ENCODE measurements around the gene PAQR5. TPM values are rescaled to one million over a fixed set of nuclear protein-coding genes. Genes with fewer than 3 reads are reported as not detected.

Gene PAQR5
- total RNA-seq, 1 donor = 1.1 TPM

DNA sequence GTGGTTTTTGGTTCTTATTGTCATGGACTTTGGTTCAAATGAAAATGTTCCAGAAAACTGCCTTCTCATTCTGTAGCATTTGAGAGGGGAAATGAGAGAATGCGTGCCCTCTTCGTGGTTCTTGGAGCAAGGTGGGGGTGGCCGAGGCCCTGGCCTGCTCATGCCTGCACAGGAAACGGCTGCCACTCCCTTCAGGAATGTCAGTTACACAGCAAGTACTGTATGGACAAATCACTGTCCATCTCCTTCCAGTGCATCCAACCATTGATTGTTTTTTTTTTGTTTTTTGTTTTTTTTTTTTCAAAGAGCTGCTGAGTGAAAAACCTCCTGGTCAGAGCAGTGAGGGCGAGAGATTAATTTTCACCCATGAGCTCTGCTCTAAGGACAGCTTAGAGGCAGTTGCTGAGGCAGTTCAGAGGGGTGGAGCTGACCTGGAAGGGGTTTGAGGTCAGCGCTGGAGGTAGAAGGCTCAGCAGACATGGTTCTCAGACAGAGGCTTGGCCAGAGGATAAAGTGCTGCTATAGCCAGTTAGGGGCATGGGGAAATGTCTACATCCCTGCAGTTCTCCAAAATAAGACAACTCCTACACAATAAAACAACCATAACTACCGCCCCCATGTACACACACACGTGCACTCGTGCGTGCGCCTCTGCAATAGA lies 95.2 kb downstream of the PAQR5 start:
- Histone ChIP-seq H3K36me3 (ENCODE audit: insufficient read depth, low read length) (no peaks in the 10 kb centered on the region), H3K4me1 (ENCODE audit: insufficient read depth, low read length) (peaks cover 17% of the 10 kb centered on the region), H3K4me3 (ENCODE audit: insufficient read depth, low read length) (peak overlapping the region; percentile 29), H3K27me3 (ENCODE audit: insufficient read depth, low read length) (no peaks in the 10 kb centered on the region), H3K9me3 (ENCODE audit: low read depth, low read length) (no peaks in the 10 kb centered on the region), H3K79me2 (ENCODE audit: insufficient read depth, low read length) (no peaks in the 10 kb centered on the region), H3K27ac (ENCODE audit: low read depth, low read length) (no peak overlapping the region), H2AFZ (ENCODE audit: low read length) (peak overlapping the region; percentile 47), H3K4me2 (ENCODE audit: insufficient read depth, low read length) (peak overlapping the region; percentile 51), H4K20me1 (ENCODE audit: insufficient read depth, low read length) (peaks cover 3% of the 10 kb centered on the region)
- no peak for DNase-seq (ENCODE audit: insufficient read length, low spot score, missing footprints)
- TF ChIP-seq, protein P1, sequence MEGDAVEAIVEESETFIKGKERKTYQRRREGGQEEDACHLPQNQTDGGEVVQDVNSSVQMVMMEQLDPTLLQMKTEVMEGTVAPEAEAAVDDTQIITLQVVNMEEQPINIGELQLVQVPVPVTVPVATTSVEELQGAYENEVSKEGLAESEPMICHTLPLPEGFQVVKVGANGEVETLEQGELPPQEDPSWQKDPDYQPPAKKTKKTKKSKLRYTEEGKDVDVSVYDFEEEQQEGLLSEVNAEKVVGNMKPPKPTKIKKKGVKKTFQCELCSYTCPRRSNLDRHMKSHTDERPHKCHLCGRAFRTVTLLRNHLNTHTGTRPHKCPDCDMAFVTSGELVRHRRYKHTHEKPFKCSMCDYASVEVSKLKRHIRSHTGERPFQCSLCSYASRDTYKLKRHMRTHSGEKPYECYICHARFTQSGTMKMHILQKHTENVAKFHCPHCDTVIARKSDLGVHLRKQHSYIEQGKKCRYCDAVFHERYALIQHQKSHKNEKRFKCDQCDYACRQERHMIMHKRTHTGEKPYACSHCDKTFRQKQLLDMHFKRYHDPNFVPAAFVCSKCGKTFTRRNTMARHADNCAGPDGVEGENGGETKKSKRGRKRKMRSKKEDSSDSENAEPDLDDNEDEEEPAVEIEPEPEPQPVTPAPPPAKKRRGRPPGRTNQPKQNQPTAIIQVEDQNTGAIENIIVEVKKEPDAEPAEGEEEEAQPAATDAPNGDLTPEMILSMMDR (IDR thresholded peaks at IDR 0.05; ENCODE audit: extremely low read depth, low read depth, low read length) = no peak

DNA sequence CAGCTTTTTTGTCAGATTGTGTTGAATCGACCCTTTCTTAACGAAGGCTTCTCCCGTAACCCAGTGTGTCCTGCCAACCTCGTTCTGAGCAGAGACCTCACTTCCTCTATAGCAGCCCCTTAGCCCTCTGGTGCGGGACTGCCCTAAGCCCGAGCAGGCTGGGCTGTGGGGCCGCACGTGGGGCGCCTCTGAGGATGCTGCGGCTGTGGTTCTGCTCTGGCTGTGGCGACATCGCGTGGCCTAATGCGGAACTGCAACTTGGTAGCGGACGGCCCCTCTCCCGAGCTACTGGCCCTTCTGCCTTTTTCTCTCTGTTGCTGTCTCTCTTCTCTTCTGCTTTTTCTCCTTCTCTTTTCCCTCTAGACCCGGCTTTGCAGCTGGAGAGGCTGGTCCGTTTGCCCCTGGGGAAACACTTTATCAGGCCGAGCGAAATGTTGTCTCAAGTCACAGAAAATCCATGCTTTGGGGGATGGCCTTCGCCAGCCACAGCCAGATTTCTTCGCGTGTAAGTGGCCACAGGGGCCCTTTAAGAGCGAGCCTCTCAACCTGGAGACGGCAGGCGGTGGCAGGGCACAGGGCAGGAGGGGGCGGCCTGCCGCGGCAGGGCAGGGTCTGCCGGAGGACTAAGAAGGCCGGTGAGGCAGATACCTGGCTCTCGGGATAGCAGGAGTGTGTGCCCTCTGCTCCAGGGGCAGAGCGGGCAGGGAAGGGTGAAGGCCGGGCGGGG lies 96.0 kb downstream of the PAQR5 start:
- DNase-seq (ENCODE audit: insufficient read length, low spot score, missing footprints) = peak; percentile 96
- no peaks in the 10 kb centered on the region for H3K9me3 ChIP-seq (ENCODE audit: low read depth, low read length)
- no peaks in the 10 kb centered on the region for H3K36me3 ChIP-seq (ENCODE audit: insufficient read depth, low read length)
- no peaks in the 10 kb centered on the region for H3K27me3 ChIP-seq (ENCODE audit: insufficient read depth, low read length)
- H3K4me1 ChIP-seq (ENCODE audit: insufficient read depth, low read length) = peaks cover 17% of the 10 kb centered on the region
- H3K79me2 ChIP-seq (ENCODE audit: insufficient read depth, low read length) = no peaks in the 10 kb centered on the region
- H3K27ac ChIP-seq (ENCODE audit: low read depth, low read length) = no peak overlapping the region
- H3K4me2 ChIP-seq (ENCODE audit: insufficient read depth, low read length) = peak overlapping the region; percentile 51
- TF ChIP-seq, protein P1 (IDR thresholded peaks at IDR 0.05; ENCODE audit: extremely low read depth, low read depth, low read length) = peak; percentile 88
- H4K20me1 ChIP-seq (ENCODE audit: insufficient read depth, low read length) = peaks cover 5% of the 10 kb centered on the region
- peak overlapping the region; percentile 47 for H2AFZ ChIP-seq (ENCODE audit: low read length)
- H3K4me3 ChIP-seq (ENCODE audit: insufficient read depth, low read length) = peak overlapping the region; percentile 29

DNA sequence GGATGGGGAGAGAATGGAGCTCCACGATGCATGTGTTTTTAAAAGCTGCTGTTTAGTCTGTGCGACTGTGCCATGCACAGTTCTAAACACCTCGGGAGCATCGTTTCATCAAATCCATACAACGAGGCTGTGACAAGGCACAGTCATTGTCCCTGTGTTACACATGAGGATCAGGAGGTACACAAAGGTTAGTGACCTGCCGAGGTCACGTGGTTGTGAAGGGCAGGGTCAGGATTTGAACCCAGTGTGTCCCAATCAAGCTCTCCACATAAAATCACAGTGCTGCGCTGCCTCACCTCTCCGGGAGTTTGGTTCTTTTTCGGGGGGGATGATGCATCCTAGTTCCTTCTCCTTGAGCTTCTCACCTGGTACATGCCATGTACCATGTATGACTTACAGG lies 96.7 kb downstream of the PAQR5 start:
- Histone ChIP-seq H3K4me2 (ENCODE audit: insufficient read depth, low read length) (no peak overlapping the region), H3K4me1 (ENCODE audit: insufficient read depth, low read length) (peaks cover 17% of the 10 kb centered on the region), H3K4me3 (ENCODE audit: insufficient read depth, low read length) (no peak overlapping the region), H3K27me3 (ENCODE audit: insufficient read depth, low read length) (no peaks in the 10 kb centered on the region), H3K36me3 (ENCODE audit: insufficient read depth, low read length) (no peaks in the 10 kb centered on the region), H4K20me1 (ENCODE audit: insufficient read depth, low read length) (peaks cover 11% of the 10 kb centered on the region), H3K9me3 (ENCODE audit: low read depth, low read length) (no peaks in the 10 kb centered on the region), H3K27ac (ENCODE audit: low read depth, low read length) (no peak overlapping the region), H3K79me2 (ENCODE audit: insufficient read depth, low read length) (peaks cover 4% of the 10 kb centered on the region), H2AFZ (ENCODE audit: low read length) (no peak overlapping the region)
- no peak for DNase-seq (ENCODE audit: insufficient read length, low spot score, missing footprints)
- TF ChIP-seq, protein P1 (IDR thresholded peaks at IDR 0.05; ENCODE audit: extremely low read depth, low read depth, low read length) = no peak

DNA sequence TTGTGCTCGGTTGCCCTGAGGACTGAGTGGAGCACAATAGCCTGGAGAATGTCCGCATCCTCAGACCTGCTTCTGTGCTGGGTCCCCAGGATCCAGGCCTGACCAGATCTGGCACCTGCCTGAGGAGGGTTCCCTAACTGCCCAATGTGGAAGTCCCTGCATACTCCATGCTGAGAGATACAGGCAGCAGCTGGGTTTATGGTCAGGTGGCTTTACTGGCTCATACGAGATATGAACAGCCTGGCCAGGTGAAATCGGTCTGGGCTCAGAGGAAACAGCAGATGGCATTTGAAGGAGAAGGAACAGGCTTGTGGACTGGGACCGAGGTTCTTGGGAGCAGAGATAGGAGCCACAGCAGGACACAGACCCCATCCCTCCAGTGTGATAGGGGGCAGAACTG lies 97.3 kb downstream of the PAQR5 start:
- H4K20me1 ChIP-seq (ENCODE audit: insufficient read depth, low read length) = peaks cover 11% of the 10 kb centered on the region
- no peaks in the 10 kb centered on the region for H3K36me3 ChIP-seq (ENCODE audit: insufficient read depth, low read length)
- DNase-seq (ENCODE audit: insufficient read length, low spot score, missing footprints) = no peak
- no peak overlapping the region for H3K4me2 ChIP-seq (ENCODE audit: insufficient read depth, low read length)
- TF ChIP-seq, protein P1 (IDR thresholded peaks at IDR 0.05; ENCODE audit: extremely low read depth, low read depth, low read length) = no peak
- H3K4me1 ChIP-seq (ENCODE audit: insufficient read depth, low read length) = peaks cover 13% of the 10 kb centered on the region
- no peaks in the 10 kb centered on the region for H3K9me3 ChIP-seq (ENCODE audit: low read depth, low read length)
- no peak overlapping the region for H3K27ac ChIP-seq (ENCODE audit: low read depth, low read length)
- peaks cover 9% of the 10 kb centered on the region for H3K79me2 ChIP-seq (ENCODE audit: insufficient read depth, low read length)
- no peak overlapping the region for H2AFZ ChIP-seq (ENCODE audit: low read length)
- H3K4me3 ChIP-seq (ENCODE audit: insufficient read depth, low read length) = no peak overlapping the region
- H3K27me3 ChIP-seq (ENCODE audit: insufficient read depth, low read length) = no peaks in the 10 kb centered on the region
